Measurements from ENCODE around the gene LAMA3.

Gene LAMA3

DNA sequence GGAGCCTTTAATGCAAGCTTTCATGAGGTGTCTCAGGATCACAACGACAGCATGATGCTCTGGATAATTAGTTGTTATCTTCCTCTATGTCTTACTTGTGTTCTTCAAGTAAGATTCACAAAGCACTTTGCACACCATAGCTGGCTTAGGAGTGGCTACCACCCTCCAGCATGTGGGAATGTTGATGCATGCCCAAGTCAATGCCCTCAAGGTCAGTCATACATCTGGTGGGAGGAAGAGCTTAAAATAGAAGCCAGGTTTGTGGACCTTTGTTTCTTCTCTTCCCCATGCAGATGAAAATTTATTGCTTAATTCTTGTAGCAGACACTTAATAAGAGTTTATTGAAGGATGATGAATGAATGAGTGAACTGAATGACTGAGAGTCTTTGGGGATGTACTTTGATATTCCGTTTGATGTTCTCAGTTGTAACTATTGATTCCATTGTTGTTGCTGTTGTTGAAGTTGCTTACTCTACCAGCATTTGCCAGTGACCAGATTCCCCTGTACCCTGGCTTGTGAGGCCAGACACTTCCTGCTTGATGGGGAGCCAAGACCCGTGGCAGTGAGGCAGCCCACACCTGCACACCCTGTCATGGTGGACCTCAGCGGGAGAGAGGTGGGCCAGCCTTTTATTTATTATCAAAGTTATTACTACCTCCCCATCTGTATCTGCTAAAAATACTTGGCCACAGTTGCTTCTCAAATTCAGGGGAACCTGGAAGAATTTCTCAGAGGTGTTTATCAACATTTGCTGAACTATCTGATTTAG lies 137.8 kb downstream of the LAMA3 start:
- Histone ChIP-seq H3K27ac (ENCODE audit: low read length) (no peak overlapping the region), H3K9ac (ENCODE audit: low read depth, low read length) (no peak overlapping the region), H3K4me1 (ENCODE audit: insufficient read depth, low read length) (peaks cover 31% of the 10 kb centered on the region), H3K79me2 (ENCODE audit: insufficient read depth, low read length) (no peaks in the 10 kb centered on the region), H3K36me3 (ENCODE audit: insufficient read depth, low read length) (no peaks in the 10 kb centered on the region), H3K4me3 (ENCODE audit: low read depth in 1 of 2, low read length in 2 of 2) (no peak overlapping the region), H3K27me3 (ENCODE audit: insufficient read depth, low read length, poor library complexity) (no peaks in the 10 kb centered on the region), H3K4me2 (ENCODE audit: insufficient read depth, low read length) (no peak overlapping the region), H3K9me3 (ENCODE audit: insufficient read depth, low read length, severe bottlenecking) (no peaks in the 10 kb centered on the region), H4K20me1 (ENCODE audit: insufficient read depth, low read length) (no peaks in the 10 kb centered on the region), H2AFZ (ENCODE audit: low read depth, low read length) (no peak overlapping the region)
- TF ChIP-seq, protein P1, sequence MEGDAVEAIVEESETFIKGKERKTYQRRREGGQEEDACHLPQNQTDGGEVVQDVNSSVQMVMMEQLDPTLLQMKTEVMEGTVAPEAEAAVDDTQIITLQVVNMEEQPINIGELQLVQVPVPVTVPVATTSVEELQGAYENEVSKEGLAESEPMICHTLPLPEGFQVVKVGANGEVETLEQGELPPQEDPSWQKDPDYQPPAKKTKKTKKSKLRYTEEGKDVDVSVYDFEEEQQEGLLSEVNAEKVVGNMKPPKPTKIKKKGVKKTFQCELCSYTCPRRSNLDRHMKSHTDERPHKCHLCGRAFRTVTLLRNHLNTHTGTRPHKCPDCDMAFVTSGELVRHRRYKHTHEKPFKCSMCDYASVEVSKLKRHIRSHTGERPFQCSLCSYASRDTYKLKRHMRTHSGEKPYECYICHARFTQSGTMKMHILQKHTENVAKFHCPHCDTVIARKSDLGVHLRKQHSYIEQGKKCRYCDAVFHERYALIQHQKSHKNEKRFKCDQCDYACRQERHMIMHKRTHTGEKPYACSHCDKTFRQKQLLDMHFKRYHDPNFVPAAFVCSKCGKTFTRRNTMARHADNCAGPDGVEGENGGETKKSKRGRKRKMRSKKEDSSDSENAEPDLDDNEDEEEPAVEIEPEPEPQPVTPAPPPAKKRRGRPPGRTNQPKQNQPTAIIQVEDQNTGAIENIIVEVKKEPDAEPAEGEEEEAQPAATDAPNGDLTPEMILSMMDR (IDR thresholded peaks at IDR 0.05; ENCODE audit: borderline replicate concordance, extremely low read depth, low read length, poor library complexity, severe bottlenecking), result no peak
- no peak for TF ChIP-seq EZH2 (IDR thresholded peaks at IDR 0.05; ENCODE audit: borderline replicate concordance, low read depth, low read length, severe bottlenecking)
- DNase-seq, result no peak
- ATAC-seq (ENCODE audit: insufficient read depth, low read depth), result no peak

DNA sequence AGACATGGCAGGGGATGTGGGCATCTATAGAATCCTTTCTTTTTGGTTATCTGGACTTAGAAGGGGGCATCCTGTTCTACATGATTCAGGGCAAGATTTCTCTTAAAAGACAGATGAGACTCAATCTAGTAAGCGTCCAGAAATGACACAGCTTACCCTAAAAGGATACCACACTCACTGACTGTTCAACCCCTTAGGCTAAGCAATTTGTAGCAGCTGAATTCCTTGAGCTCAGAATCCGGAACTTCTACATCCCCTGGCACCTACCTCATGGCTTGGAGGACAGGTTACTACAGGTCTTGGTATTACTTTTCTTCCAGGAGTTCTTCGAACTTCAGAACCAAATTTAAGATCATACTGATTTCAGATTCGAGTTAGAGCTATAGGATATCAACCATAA lies 138.4 kb downstream of the LAMA3 start:
- DNase-seq (no peak), ATAC-seq (ENCODE audit: insufficient read depth, low read depth) (no peak)
- no peak overlapping the region for H3K9ac ChIP-seq (ENCODE audit: low read depth, low read length)
- no peaks in the 10 kb centered on the region for H3K9me3 ChIP-seq (ENCODE audit: insufficient read depth, low read length, severe bottlenecking)
- H3K79me2 ChIP-seq (ENCODE audit: insufficient read depth, low read length), result no peaks in the 10 kb centered on the region
- no peaks in the 10 kb centered on the region for H3K27me3 ChIP-seq (ENCODE audit: insufficient read depth, low read length, poor library complexity)
- no peak for TF ChIP-seq EZH2 (IDR thresholded peaks at IDR 0.05; ENCODE audit: borderline replicate concordance, low read depth, low read length, severe bottlenecking)
- TF ChIP-seq, protein P1 (IDR thresholded peaks at IDR 0.05; ENCODE audit: borderline replicate concordance, extremely low read depth, low read length, poor library complexity, severe bottlenecking), result no peak
- no peak overlapping the region for H3K4me2 ChIP-seq (ENCODE audit: insufficient read depth, low read length)
- no peak overlapping the region for H3K27ac ChIP-seq (ENCODE audit: low read length)
- H2AFZ ChIP-seq (ENCODE audit: low read depth, low read length), result no peak overlapping the region
- no peaks in the 10 kb centered on the region for H3K36me3 ChIP-seq (ENCODE audit: insufficient read depth, low read length)
- no peak overlapping the region for H3K4me3 ChIP-seq (ENCODE audit: low read depth in 1 of 2, low read length in 2 of 2)
- H3K4me1 ChIP-seq (ENCODE audit: insufficient read depth, low read length), result peaks cover 31% of the 10 kb centered on the region
- no peaks in the 10 kb centered on the region for H4K20me1 ChIP-seq (ENCODE audit: insufficient read depth, low read length)

DNA sequence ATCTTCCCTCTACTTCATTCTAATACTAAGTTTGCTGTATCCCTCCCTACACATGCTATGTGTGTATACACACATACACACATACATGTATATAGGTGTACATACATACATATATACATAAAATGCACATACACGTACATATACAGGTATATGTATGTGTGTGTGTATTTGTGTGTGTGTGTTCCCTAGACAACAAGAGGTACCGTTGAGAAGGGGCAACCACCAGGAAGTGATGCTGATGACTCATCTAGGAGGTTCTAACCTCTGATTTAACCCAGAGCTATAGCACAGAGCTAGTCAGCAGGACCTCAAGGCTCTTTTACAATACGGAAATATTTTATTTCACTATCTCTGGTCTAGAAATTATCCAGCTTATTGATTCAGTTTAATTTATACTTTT lies 139.2 kb downstream of the LAMA3 start:
- Histone ChIP-seq H3K4me2 (ENCODE audit: insufficient read depth, low read length) (no peak overlapping the region), H3K4me1 (ENCODE audit: insufficient read depth, low read length) (peaks cover 31% of the 10 kb centered on the region), H3K79me2 (ENCODE audit: insufficient read depth, low read length) (no peaks in the 10 kb centered on the region), H3K4me3 (ENCODE audit: low read depth in 1 of 2, low read length in 2 of 2) (no peak overlapping the region), H2AFZ (ENCODE audit: low read depth, low read length) (no peak overlapping the region), H3K27ac (ENCODE audit: low read length) (no peak overlapping the region), H3K9ac (ENCODE audit: low read depth, low read length) (no peak overlapping the region), H3K36me3 (ENCODE audit: insufficient read depth, low read length) (no peaks in the 10 kb centered on the region), H4K20me1 (ENCODE audit: insufficient read depth, low read length) (no peaks in the 10 kb centered on the region), H3K9me3 (ENCODE audit: insufficient read depth, low read length, severe bottlenecking) (no peaks in the 10 kb centered on the region), H3K27me3 (ENCODE audit: insufficient read depth, low read length, poor library complexity) (no peaks in the 10 kb centered on the region)
- TF ChIP-seq, protein P1 (IDR thresholded peaks at IDR 0.05; ENCODE audit: borderline replicate concordance, extremely low read depth, low read length, poor library complexity, severe bottlenecking), result no peak
- no peak for TF ChIP-seq EZH2 (IDR thresholded peaks at IDR 0.05; ENCODE audit: borderline replicate concordance, low read depth, low read length, severe bottlenecking)
- peak; percentile 94 for ATAC-seq (ENCODE audit: insufficient read depth, low read depth)
- peak; percentile 57 for DNase-seq

Data from DND-41 (cell line).